Stomach smooth muscle (tissue), 2 donors: ENCODE measurements around the gene GOLGA5.

Source experiments
- H3K27ac ChIP-seq: one replicate; pipeline ENCODE4 v1.7.0; 2013; ENCODE audit warnings: mild to moderate bottlenecking, low read length, inconsistent platforms
- H3K27me3 ChIP-seq, 2 donors: one replicate each; pipeline ENCODE4 v1.7.0; 2013; ENCODE audit warnings: low read length in 2 of 2; ENCODE audit not compliant: insufficient read depth in 2 of 2, control insufficient read depth in 1 of 2
- H3K36me3 ChIP-seq, 2 donors: one replicate each; pipeline ENCODE4 v1.7.0; 2013; ENCODE audit warnings: low read length in 2 of 2; ENCODE audit not compliant: control insufficient read depth in 2 of 2, insufficient read depth in 2 of 2
- H3K4me1 ChIP-seq: one replicate; pipeline ENCODE4 v1.7.0; 2013; ENCODE audit warnings: low read length; ENCODE audit not compliant: control insufficient read depth, insufficient read depth
- H3K4me3 ChIP-seq, 2 donors: one replicate each; pipeline ENCODE4 v1.7.0; 2013; ENCODE audit warnings: low read length in 2 of 2
- H3K9ac ChIP-seq, 2 donors: one replicate each; pipeline ENCODE4 v1.7.0; 2013; ENCODE audit warnings: low read length in 2 of 2, mild to moderate bottlenecking in 1 of 2
- H3K9me3 ChIP-seq, 2 donors: one replicate each; pipeline ENCODE4 v1.7.0; 2013; ENCODE audit warnings: low read length in 2 of 2; ENCODE audit not compliant: control insufficient read depth in 2 of 2
- donor health status: healthy.
- donor health status: Pancreatic carcinoma.

GOLGA5 gene

DNA sequence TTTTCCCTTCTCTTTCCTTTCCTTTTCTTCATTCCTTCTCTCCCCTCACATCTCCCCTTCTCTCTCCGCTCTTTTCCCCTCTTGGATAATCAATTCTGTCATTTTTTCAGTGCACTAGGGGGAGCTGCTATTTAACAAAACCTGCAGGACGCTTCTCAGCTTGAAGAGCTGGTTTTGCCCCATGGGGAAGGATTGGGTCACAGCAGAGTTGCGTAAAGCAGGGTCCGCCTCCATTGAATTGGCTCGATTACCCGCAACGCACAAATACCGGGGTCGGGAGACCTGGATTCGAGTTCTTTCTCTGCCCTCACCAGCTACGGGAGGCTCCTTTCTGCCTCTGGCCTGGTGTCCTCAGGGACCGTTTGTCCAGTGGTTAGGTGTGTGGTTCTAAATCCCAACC lies 86.7 kb downstream of the GOLGA5 start:
- H3K4me3 ChIP-seq, result no peak overlapping the region
- no peak overlapping the region for H3K9ac ChIP-seq

DNA sequence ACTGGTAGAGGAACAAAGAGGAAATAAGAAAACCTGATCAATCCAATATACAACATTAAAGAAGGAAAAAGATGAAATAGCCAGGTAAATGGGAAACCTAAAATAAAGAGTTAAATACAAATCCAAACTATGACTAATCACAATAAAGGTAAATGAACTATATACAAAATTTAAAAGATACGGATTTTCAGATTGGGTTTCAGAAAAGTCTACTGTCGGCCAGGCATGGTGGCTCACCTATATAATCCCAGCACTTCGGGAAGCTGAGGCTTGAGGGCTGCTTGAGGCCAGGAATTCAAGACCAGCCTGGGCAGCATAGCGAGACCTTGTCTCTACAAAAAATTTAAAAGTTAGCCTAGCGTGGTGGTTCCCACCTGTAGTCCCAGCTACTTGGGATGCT lies 89.0 kb downstream of the GOLGA5 start:
- Histone ChIP-seq H3K4me3 (no peak overlapping the region), H3K9ac (no peak overlapping the region), H3K27me3 (peaks cover 10 to 19% of the 10 kb centered on the region in 2 donors), H3K9me3 (peaks cover 0 to 4% of the 10 kb centered on the region in 2 donors), H3K36me3 (no peaks in the 10 kb centered on the region), H3K4me1 (peaks cover 6% of the 10 kb centered on the region), H3K27ac (no peak overlapping the region)

More for the DNA sequence above, 86.7 kb downstream of the GOLGA5 start:
- Histone ChIP-seq H3K9me3 (no peaks in the 10 kb centered on the region), H3K27me3 (peaks cover 10 to 14% of the 10 kb centered on the region in 2 donors), H3K4me1 (peaks cover 8% of the 10 kb centered on the region), H3K36me3 (no peaks in the 10 kb centered on the region), H3K27ac (no peak overlapping the region)

DNA sequence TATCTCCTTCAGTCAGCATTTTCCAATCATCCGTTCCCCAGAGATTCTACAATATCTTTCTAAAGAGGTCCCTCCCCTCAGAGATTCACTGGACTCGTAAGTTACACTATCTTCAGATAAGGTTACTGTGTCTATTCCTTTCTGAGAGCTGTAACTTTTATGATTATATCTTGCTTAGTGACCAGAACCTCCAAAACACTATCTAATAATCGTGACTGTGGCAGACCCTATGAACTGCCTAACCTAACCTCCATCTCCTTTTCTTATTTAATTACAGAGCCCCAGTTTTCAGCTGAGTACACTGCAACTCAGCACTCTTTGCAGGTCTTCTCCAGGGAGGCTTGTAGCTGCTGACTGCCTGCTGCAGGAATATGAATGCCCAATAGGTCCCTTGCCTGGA lies 90.3 kb downstream of the GOLGA5 start:
- H3K9ac ChIP-seq, result no peak overlapping the region
- H3K4me3 ChIP-seq, result no peak overlapping the region
- no peaks in the 10 kb centered on the region for H3K4me1 ChIP-seq
- no peak overlapping the region for H3K27ac ChIP-seq
- H3K36me3 ChIP-seq, result no peaks in the 10 kb centered on the region
- H3K9me3 ChIP-seq, result peaks cover 0 to 8% of the 10 kb centered on the region in 2 donors
- peaks cover 10 to 19% of the 10 kb centered on the region in 2 donors for H3K27me3 ChIP-seq

DNA sequence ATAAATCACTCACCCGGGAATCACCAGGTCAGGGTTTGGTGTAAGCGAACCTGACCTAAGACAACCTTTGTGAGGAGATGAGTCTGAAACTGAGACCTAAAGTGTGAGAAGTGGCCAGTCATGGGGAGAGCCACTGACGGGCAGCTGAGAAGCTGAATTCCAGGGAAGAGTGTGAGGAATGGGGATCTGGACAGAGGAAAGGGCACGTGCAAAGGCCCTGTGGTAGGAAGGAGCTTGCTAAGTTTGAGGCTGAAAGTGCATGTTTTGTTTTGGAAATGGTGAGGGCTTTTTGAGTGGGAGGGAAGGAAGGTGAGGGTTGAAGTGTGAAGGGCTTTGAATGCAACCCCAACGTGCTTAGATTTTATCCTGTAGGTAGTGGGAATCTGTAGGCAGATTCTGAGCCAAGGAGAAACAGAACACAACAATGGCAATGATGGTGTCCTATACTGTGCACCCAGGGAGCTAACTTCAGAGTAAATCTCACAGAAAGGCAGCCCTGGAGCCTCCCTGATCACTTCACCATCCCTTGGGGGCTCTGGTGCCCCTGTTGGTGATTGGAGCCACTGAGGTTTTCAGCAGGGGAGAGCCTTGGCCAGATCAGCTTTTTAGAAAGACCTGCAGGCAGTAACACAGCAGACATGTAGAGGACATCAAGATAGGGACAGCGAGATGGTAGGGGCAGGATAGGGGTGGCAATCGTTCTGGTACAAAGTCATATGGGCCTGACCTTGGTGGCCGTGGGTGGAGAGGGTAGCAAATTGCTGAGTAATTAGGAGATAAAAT lies 91.4 kb downstream of the GOLGA5 start:
- Histone ChIP-seq H3K27me3 (peaks cover 10 to 19% of the 10 kb centered on the region in 2 donors), H3K4me1 (no peaks in the 10 kb centered on the region), H3K9ac (no peak overlapping the region), H3K4me3 (no peak overlapping the region), H3K27ac (no peak overlapping the region), H3K9me3 (peaks cover 0 to 8% of the 10 kb centered on the region in 2 donors), H3K36me3 (no peaks in the 10 kb centered on the region)

DNA sequence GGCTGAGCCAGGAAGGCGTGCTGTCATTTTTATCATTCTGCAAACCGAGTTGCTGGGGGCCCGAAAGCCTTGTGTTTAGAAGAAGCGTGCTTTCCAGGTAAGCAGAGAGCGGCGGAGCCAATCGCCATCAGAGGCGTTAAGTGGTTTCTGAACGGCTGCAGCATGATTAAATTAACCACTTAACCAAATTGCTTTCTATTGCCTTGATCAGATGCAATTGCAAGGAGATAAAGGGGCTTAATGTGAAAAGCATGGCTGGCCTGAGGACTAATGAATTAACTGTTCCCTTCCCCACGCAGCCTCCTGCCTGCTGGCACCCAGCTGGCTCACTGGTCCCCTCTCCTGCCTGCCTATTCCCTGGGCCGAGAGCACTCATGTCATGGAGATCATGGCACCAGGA lies 92.2 kb downstream of the GOLGA5 start:
- H3K27me3 ChIP-seq, result peaks cover 7 to 14% of the 10 kb centered on the region in 2 donors
- H3K9me3 ChIP-seq, result peaks cover 0 to 8% of the 10 kb centered on the region in 2 donors
- no peaks in the 10 kb centered on the region for H3K4me1 ChIP-seq
- no peak overlapping the region for H3K27ac ChIP-seq
- no peaks in the 10 kb centered on the region for H3K36me3 ChIP-seq
- no peak overlapping the region for H3K9ac ChIP-seq
- H3K4me3 ChIP-seq, result no peak overlapping the region

DNA sequence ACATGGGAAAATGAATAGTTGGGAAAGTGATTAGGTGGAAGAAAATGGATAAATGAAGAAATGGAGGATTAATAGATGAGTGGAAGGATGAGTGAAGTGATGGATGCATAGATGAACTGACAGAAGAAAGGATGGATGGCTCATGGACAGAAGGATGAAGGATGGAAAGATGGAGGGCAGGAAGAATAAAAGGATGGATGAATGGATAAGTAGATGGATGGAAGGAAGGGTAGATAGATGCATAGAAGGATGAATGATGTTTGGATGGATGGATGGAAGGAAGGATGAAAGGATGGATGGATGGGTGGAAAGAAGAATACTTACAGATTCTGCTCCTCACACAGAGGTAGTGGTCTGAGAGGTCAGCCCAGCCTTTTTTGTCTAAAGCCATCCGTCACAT lies 93.1 kb downstream of the GOLGA5 start:
- Histone ChIP-seq H3K9me3 (peaks cover 0 to 8% of the 10 kb centered on the region in 2 donors), H3K27ac (no peak overlapping the region), H3K4me3 (no peak overlapping the region), H3K36me3 (no peaks in the 10 kb centered on the region), H3K27me3 (peaks cover 3 to 12% of the 10 kb centered on the region in 2 donors), H3K9ac (no peak overlapping the region), H3K4me1 (no peaks in the 10 kb centered on the region)

DNA sequence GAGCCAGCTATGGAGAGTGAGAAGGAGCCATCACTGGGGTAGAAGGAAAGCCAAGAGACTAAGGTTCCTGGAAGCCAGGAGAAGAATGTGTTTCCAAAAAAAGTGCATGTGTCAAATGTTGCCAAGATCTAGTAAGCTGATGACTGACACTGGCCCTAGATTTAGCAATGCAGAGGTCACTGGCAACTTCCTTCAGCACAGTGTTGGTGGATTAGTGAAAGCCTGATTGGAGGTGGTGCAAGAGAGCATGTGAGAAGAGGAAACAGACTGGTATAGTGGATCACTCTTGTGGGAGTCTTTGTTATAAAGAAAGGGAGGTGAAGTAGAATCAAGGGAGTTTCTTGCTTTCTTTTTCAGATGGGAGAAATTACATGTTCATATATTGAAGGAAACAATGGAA lies 94.8 kb downstream of the GOLGA5 start:
- Histone ChIP-seq H3K4me3 (no peak overlapping the region), H3K27ac (no peak overlapping the region), H3K9ac (no peak overlapping the region), H3K4me1 (no peaks in the 10 kb centered on the region), H3K36me3 (no peaks in the 10 kb centered on the region), H3K9me3 (peaks cover under 1 to 8% of the 10 kb centered on the region in 2 donors), H3K27me3 (peaks cover 3 to 12% of the 10 kb centered on the region in 2 donors)
